Mucosa of descending colon (tissue), 3 donors: ENCODE results near the gene ZBTB25. TPM values are rescaled to one million over a fixed set of nuclear protein-coding genes. Genes with fewer than 3 reads are reported as not detected.

Source experiments
- ATAC-seq: fragments of 200-7000 bp; cut with Tn5 transposase; one replicate; pipeline ENCODE4 v1.9.1; 2020; ENCODE audit warnings: mild to moderate bottlenecking, moderate library complexity
- DNase-seq, 3 donors: peaks; one replicate each; pipeline ENCODE4 v3.0.0-alpha.2; 2020
- H3K36me3 ChIP-seq: fragments of 200-600 bp; one replicate; pipeline ENCODE4 v1.8.0; 2021; ENCODE audit warnings: low read depth, mild to moderate bottlenecking
- H3K4me1 ChIP-seq: fragments of 200-600 bp; one replicate; pipeline ENCODE4 v1.8.0; 2021; ENCODE audit warnings: low read depth, mild to moderate bottlenecking
- H3K4me3 ChIP-seq: fragments of 200-600 bp; one replicate; pipeline ENCODE4 v1.8.0; 2021; ENCODE audit warnings: mild to moderate bottlenecking
- H3K9me3 ChIP-seq: fragments of 200-600 bp; one replicate; pipeline ENCODE4 v1.8.0; 2021; ENCODE audit warnings: mild to moderate bottlenecking
- intact Hi-C, 2 donors: fragments of 100-400 bp; cut with DNase I in 1 of 2; cut with micrococcal nuclease in 1 of 2; formaldehyde crosslinking; loops; one replicate each; pipeline versions ENCODE4 v1.11.0 to v1.11.1; 2022; cut with DNase I, micrococcal nuclease
- long read RNA-seq, 2 donors: library from polyadenylated mRNA; unstranded; transcript quantifications; one replicate each; pipeline ENCODE4 v2.0.0, GENCODE V29; 2019 to 2021
- total RNA-seq, 3 donors: library from RNA; stranded (reverse); fragmentation: NEBNext Ultra II Directional in 2 of 3; extraction: Animal tissue kit (Norgen Biotek cat#: 25700) in 2 of 3; gene quantifications; one replicate each; pipeline versions ENCODE4 v1.2.1 to v1.2.4, GENCODE V29; 2021 to 2023
- TF ChIP-seq, protein P1 (sequence below): fragments of 200-600 bp; IDR thresholded peaks from one replicate; pipeline ENCODE4 v1.8.0; 2022; ENCODE audit warnings: antibody characterized with exemption, mild to moderate bottlenecking
- donor health status: DM: no; HTN: no; CAD: no; lungs with moderate emphysema.
- donor health status: DM: no; HTN: no; CAD: no.
- donor health status: DM: no; HTN: yes; CAD: no.

The ZBTB25 gene
- 10 to 100 TPM in 1 of 3 donors, 1 to 10 TPM in 2; 6.1 to 14.4 (median 7.2) TPM for total RNA-seq
- long read RNA-seq, donor 1, partial matches to known transcripts = 0 of 8 reads
- long read RNA-seq, donor 1, other reads (novel, unspliced or antisense) = 8 of 8 reads
- long read RNA-seq, donor 2, partial matches to known transcripts = 0 of 1 reads
- long read RNA-seq, donor 2, other reads (novel, unspliced or antisense) = 1 of 1 reads

- Histone ChIP-seq H3K36me3 (no peaks in the 10 kb centered on the region), H3K4me3 (peak within 1 kb of the TSS; percentile 79), H3K4me1 (peaks cover 56% of the 10 kb centered on the region), H3K9me3 (no peaks in the 10 kb centered on the region)
- TF ChIP-seq, protein P1, sequence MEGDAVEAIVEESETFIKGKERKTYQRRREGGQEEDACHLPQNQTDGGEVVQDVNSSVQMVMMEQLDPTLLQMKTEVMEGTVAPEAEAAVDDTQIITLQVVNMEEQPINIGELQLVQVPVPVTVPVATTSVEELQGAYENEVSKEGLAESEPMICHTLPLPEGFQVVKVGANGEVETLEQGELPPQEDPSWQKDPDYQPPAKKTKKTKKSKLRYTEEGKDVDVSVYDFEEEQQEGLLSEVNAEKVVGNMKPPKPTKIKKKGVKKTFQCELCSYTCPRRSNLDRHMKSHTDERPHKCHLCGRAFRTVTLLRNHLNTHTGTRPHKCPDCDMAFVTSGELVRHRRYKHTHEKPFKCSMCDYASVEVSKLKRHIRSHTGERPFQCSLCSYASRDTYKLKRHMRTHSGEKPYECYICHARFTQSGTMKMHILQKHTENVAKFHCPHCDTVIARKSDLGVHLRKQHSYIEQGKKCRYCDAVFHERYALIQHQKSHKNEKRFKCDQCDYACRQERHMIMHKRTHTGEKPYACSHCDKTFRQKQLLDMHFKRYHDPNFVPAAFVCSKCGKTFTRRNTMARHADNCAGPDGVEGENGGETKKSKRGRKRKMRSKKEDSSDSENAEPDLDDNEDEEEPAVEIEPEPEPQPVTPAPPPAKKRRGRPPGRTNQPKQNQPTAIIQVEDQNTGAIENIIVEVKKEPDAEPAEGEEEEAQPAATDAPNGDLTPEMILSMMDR = no peak
- ATAC-seq = peak; percentile 80
- intact Hi-C loops = no loop called here
- peak; percentile 87 to 96 (median 93) for DNase-seq
These were observed at the start of gene ZBTB25 for GRCh38 chr14:64503434-64504309. Gene ZBTB25 (minus strand): TSS chr14:64503838. CDS start chr14:64490533, 13,305 bp downstream.

DNA sequence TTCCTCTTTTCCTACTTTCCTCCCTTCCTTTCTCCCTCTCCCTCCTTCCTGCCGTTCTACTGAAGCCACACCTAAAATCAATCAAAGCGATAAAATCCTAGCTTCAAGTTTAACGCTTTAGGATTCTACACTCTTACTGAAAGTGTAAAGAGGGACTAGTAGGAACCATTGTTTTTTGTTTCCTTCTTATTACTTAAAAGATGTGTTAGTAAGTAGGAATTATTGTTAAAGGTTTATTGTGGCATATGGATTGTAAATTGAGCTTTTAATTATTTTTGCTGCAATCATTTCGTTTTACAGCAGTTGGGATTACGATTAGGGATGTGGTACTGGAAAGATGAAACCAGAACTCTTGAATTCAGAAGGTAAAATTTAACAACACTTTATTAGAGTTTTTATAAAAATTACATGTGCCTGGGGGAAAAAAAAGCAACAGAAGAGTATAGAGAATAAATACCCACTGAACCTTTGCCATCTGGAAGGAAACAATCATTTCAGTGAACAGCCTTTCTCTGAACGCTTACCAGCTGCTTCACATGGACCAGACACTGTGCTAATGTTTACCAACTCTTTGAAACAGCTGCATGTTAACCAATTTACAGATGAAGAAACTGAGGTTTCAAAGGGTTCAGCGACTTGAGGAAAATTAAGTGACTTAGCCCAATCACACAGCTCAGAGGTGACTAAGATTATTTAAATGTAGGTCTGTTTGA lies 47.1 kb upstream of the ZBTB25 start:
- TF ChIP-seq, protein P1 = no peak
- Histone ChIP-seq H3K4me3 (no peak overlapping the region), H3K9me3 (no peaks in the 10 kb centered on the region), H3K36me3 (no peaks in the 10 kb centered on the region), H3K4me1 (peaks cover 15% of the 10 kb centered on the region)
- ATAC-seq (peak; percentile 12), DNase-seq (no peak)
- intact Hi-C loops = no loop called here

- peak; percentile 83 to 88 (median 84) for DNase-seq
- Histone ChIP-seq H3K4me1 (peaks cover 15% of the 10 kb centered on the region), H3K9me3 (no peaks in the 10 kb centered on the region), H3K4me3 (peak within 1 kb of the TSS; percentile 10), H3K36me3 (no peaks in the 10 kb centered on the region)
- TF ChIP-seq, protein P1 = no peak
- intact Hi-C loops = loop anchor here in 1 of 2 donors (10.0 kb wide), 1 partner anchor 85 kb away; no protein-coding TSS in a partner anchor
- ATAC-seq = peak; percentile 98
These were observed 46.4 kb upstream of the ZBTB25 start, which contains the start of gene PPP1R36 for GRCh38 chr14:64549791-64550620. Gene PPP1R36 (plus strand): TSS chr14:64549961. CDS start chr14:64549998, 37 bp downstream.

DNA sequence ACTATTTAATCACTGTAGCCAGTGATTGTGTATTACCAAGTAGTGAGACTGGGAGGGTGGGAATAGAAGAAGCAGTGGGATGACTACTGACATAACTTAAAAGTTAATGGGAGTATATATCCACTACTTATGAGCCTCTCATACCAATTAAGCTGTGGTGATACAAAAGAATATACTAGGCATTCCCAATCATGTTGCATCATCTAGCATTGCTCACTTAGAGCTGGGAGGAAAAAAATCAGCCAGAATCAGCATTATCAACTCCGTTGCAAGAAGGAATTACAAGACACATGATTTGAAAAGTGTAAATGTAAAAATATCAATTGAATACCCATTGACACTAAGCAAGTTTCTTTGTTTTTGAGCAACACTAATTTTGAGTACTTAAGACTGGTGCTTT lies 45.4 kb upstream of the ZBTB25 start:
- no peaks in the 10 kb centered on the region for H3K9me3 ChIP-seq
- no peaks in the 10 kb centered on the region for H3K36me3 ChIP-seq
- DNase-seq (no peak), ATAC-seq (no peak)
- H3K4me1 ChIP-seq = peaks cover 10% of the 10 kb centered on the region
- no peak overlapping the region for H3K4me3 ChIP-seq
- intact Hi-C loops = loop anchor here in 1 of 2 donors (10.0 kb wide), 1 partner anchor 86 kb away; no protein-coding TSS in a partner anchor
- TF ChIP-seq, protein P1 = no peak
